Measurements from ENCODE around the gene PRKD1. TPM values are rescaled to one million over a fixed set of nuclear protein-coding genes. Genes with fewer than 3 reads are reported as not detected.

PRKD1 gene
- total RNA-seq, 2 donors from 2014 or later: not detected

GRCh38 chr14:29821242-29821641, 106.4 kb downstream of the PRKD1 start:
- H3K9me3 Mint-ChIP-seq: peaks cover 0 to 5% of the 10 kb centered on the region in 2 donors
- H3K36me3 Mint-ChIP-seq: no peaks in the 10 kb centered on the region
- ATAC-seq (no peak), DNase-seq (ENCODE audit: low spot score in 2 of 2) (no peak)
- no peak overlapping the region for H3K27ac Mint-ChIP-seq

- ATAC-seq: no peak
- Mint-ChIP-seq H3K36me3 (no peaks in the 10 kb centered on the region), H3K27ac (no peak overlapping the region), H3K9me3 (peaks cover 0 to 5% of the 10 kb centered on the region in 2 donors)
- no peak for DNase-seq (ENCODE audit: low spot score in 2 of 2)
These were observed 106.9 kb downstream of the PRKD1 start for GRCh38 chr14:29820785-29821184.

- Mint-ChIP-seq H3K9me3 (peaks cover 0 to 5% of the 10 kb centered on the region in 2 donors), H3K27ac (no peak overlapping the region), H3K36me3 (no peaks in the 10 kb centered on the region)
- ATAC-seq (no peak), DNase-seq (ENCODE audit: low spot score in 2 of 2) (no peak)
These were observed 109.8 kb downstream of the PRKD1 start for GRCh38 chr14:29817767-29818405.

GRCh38 chr14:29815016-29815674, 112.5 kb downstream of the PRKD1 start:
- ATAC-seq (no peak), DNase-seq (ENCODE audit: low spot score in 2 of 2) (no peak)
- H3K27ac Mint-ChIP-seq: no peak overlapping the region
- H3K9me3 Mint-ChIP-seq: peaks cover 5 to 6% of the 10 kb centered on the region in 2 donors
- no peaks in the 10 kb centered on the region for H3K36me3 Mint-ChIP-seq

GRCh38 chr14:29814156-29815015, 113.3 kb downstream of the PRKD1 start:
- ATAC-seq (no peak), DNase-seq (ENCODE audit: low spot score in 2 of 2) (no peak)
- Mint-ChIP-seq H3K27ac (no peak overlapping the region), H3K36me3 (no peaks in the 10 kb centered on the region), H3K9me3 (peaks cover 10% of the 10 kb centered on the region in 2 donors)

- DNase-seq (ENCODE audit: low spot score in 2 of 2): no peak
- Mint-ChIP-seq H3K9me3 (peaks cover 12 to 13% of the 10 kb centered on the region in 2 donors), H3K27ac (no peak overlapping the region), H3K36me3 (no peaks in the 10 kb centered on the region)
- ATAC-seq: no peak
These were observed 117.0 kb downstream of the PRKD1 start for GRCh38 chr14:29810682-29811081.

GRCh38 chr14:29810064-29810463, 117.6 kb downstream of the PRKD1 start:
- Mint-ChIP-seq H3K36me3 (no peaks in the 10 kb centered on the region), H3K27ac (no peak overlapping the region), H3K9me3 (peaks cover 15 to 16% of the 10 kb centered on the region in 2 donors)
- DNase-seq (ENCODE audit: low spot score in 2 of 2) (no peak), ATAC-seq (no peak)

GRCh38 chr14:29806124-29806517, 121.5 kb downstream of the PRKD1 start:
- ATAC-seq: no peak

GRCh38 chr14:29805415-29806123, 122.1 kb downstream of the PRKD1 start:
- ATAC-seq: no peak
- H3K36me3 Mint-ChIP-seq: no peaks in the 10 kb centered on the region
- DNase-seq (ENCODE audit: low spot score in 2 of 2): no peak
- H3K9me3 Mint-ChIP-seq: peaks cover 9 to 15% of the 10 kb centered on the region in 2 donors
- no peak overlapping the region for H3K27ac Mint-ChIP-seq

More at GRCh38 chr14:29806124-29806517, 121.5 kb downstream of the PRKD1 start:
- H3K27ac Mint-ChIP-seq: no peak overlapping the region
- DNase-seq (ENCODE audit: low spot score in 2 of 2): no peak
- H3K36me3 Mint-ChIP-seq: no peaks in the 10 kb centered on the region
- H3K9me3 Mint-ChIP-seq: peaks cover 9 to 15% of the 10 kb centered on the region in 2 donors

- H3K27ac Mint-ChIP-seq: no peak overlapping the region
- ATAC-seq: no peak
- no peaks in the 10 kb centered on the region for H3K36me3 Mint-ChIP-seq
- peaks cover 6 to 13% of the 10 kb centered on the region in 2 donors for H3K9me3 Mint-ChIP-seq
- no peak for DNase-seq (ENCODE audit: low spot score in 2 of 2)
These were observed 123.0 kb downstream of the PRKD1 start for GRCh38 chr14:29804481-29805266.

GRCh38 chr14:29803045-29803444, 124.6 kb downstream of the PRKD1 start:
- H3K27ac Mint-ChIP-seq: no peak overlapping the region
- no peaks in the 10 kb centered on the region for H3K36me3 Mint-ChIP-seq
- ATAC-seq: no peak
- H3K9me3 Mint-ChIP-seq: peaks cover 5 to 10% of the 10 kb centered on the region in 2 donors
- no peak for DNase-seq (ENCODE audit: low spot score in 2 of 2)

GRCh38 chr14:29802211-29802610, 125.4 kb downstream of the PRKD1 start:
- no peak for ATAC-seq
- peaks cover 5 to 10% of the 10 kb centered on the region in 2 donors for H3K9me3 Mint-ChIP-seq
- H3K36me3 Mint-ChIP-seq: no peaks in the 10 kb centered on the region
- no peak overlapping the region for H3K27ac Mint-ChIP-seq
- no peak for DNase-seq (ENCODE audit: low spot score in 2 of 2)

- no peak for ATAC-seq
- Mint-ChIP-seq H3K27ac (no peak overlapping the region), H3K9me3 (peaks cover 9 to 14% of the 10 kb centered on the region in 2 donors), H3K36me3 (no peaks in the 10 kb centered on the region)
- DNase-seq (ENCODE audit: low spot score in 2 of 2): no peak
These were observed 126.7 kb downstream of the PRKD1 start for GRCh38 chr14:29800961-29801360.

- no peaks in the 10 kb centered on the region for H3K36me3 Mint-ChIP-seq
- no peak overlapping the region for H3K27ac Mint-ChIP-seq
- peaks cover 4 to 9% of the 10 kb centered on the region in 2 donors for H3K9me3 Mint-ChIP-seq
- DNase-seq (ENCODE audit: low spot score in 2 of 2) (no peak), ATAC-seq (no peak)
These were observed 128.1 kb downstream of the PRKD1 start for GRCh38 chr14:29799464-29800095.

GRCh38 chr14:29798811-29799210, 128.8 kb downstream of the PRKD1 start:
- no peak overlapping the region for H3K27ac Mint-ChIP-seq
- ATAC-seq (no peak), DNase-seq (ENCODE audit: low spot score in 2 of 2) (no peak)
- peaks cover 4 to 9% of the 10 kb centered on the region in 2 donors for H3K9me3 Mint-ChIP-seq
- no peaks in the 10 kb centered on the region for H3K36me3 Mint-ChIP-seq
